ENCODE results near the gene USP25. TPM values are rescaled to one million over a fixed set of nuclear protein-coding genes. Genes with fewer than 3 reads are reported as not detected.

USP25 gene
- total RNA-seq, 4 donors from 2014 or later: 42.4 to 67.4 (median 49.8) TPM

DNA sequence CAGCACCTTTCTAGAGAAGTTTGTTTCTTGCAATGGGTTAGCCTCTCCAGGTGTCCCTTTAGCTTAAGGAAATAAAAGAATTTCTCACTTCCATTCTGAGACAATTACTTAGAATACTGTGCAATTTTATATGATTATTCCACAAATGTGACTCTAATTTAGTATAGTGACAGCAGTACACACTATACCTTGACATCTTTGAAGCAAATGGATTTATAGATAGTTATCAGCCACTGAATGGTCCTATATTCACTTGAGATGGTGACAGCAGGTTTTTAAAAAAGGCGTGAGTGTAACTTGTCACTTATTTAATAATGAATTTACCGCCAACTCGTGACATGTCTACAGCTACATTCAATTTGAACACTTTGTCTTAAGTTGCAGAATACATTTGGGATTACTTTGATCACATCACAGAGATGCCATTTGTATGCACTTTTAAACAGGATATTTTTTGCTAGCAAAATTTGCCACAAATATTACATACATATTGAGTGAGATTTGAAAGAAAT lies 71.6 kb downstream of the USP25 start:
- TF ChIP-seq, protein P1, sequence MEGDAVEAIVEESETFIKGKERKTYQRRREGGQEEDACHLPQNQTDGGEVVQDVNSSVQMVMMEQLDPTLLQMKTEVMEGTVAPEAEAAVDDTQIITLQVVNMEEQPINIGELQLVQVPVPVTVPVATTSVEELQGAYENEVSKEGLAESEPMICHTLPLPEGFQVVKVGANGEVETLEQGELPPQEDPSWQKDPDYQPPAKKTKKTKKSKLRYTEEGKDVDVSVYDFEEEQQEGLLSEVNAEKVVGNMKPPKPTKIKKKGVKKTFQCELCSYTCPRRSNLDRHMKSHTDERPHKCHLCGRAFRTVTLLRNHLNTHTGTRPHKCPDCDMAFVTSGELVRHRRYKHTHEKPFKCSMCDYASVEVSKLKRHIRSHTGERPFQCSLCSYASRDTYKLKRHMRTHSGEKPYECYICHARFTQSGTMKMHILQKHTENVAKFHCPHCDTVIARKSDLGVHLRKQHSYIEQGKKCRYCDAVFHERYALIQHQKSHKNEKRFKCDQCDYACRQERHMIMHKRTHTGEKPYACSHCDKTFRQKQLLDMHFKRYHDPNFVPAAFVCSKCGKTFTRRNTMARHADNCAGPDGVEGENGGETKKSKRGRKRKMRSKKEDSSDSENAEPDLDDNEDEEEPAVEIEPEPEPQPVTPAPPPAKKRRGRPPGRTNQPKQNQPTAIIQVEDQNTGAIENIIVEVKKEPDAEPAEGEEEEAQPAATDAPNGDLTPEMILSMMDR (IDR thresholded peaks at IDR 0.05): no peak
- no peak for TF ChIP-seq POLR2A (IDR thresholded peaks at IDR 0.05)
- 96 to 99% methylated on average over 3 of the region's 3 CpGs for WGBS, 2 donors
- Histone ChIP-seq H3K4me1 (no peaks in the 10 kb centered on the region), H3K27ac (no peak overlapping the region), H3K27me3 (no peaks in the 10 kb centered on the region), H3K9me3 (no peaks in the 10 kb centered on the region), H3K4me3 (replicated peaks in 1 of 3) (no peak overlapping the region), H3K36me3 (no peaks in the 10 kb centered on the region)
- DNase-seq: no peak
- intact Hi-C loops (cut with DNase I): no loop called here

DNA sequence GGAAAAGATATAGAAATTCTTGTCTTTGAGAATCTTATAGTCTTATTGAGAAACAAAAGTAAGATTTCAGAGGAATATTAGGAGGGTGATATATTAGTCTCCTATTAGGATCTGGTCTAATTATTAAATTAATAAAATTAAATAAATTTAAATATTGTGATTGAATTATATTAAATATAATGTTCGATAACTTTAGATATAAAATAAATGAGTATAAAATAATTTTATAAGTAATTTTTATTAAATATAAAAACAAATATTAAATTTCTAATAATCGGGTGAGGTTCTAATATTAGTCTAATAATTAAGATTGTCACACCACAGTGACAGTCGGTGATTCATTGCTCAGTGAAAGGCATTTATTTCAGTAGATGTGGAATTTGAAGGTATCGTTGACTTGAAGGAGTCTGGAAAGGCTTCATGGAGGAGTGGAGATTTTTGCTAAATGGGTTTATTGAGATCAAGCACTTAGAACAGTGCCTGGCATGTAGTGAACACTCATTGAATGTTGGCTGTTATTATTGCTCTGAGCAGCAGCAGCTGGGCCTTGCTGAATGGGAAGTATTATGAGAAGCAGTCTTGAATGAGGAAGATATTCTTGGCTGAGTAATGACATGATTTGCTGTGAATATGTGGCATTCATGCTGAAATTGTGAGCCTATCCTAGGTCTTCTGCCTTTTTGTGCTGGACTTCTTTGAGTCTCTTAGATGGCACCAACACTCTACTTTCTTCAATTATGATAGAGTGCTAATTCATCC lies 74.6 kb downstream of the USP25 start:
- Histone ChIP-seq H3K4me3 (replicated peaks in 1 of 3) (no peak overlapping the region), H3K9me3 (no peaks in the 10 kb centered on the region), H3K36me3 (no peaks in the 10 kb centered on the region), H3K27me3 (no peaks in the 10 kb centered on the region), H3K4me1 (no peaks in the 10 kb centered on the region), H3K27ac (no peak overlapping the region)
- intact Hi-C loops (cut with DNase I): no loop called here
- 96% methylated on average over 4 of the region's 4 CpGs for WGBS, 2 donors
- no peak for DNase-seq
- TF ChIP-seq, protein P1 (IDR thresholded peaks at IDR 0.05): no peak
- TF ChIP-seq POLR2A (IDR thresholded peaks at IDR 0.05): no peak

DNA sequence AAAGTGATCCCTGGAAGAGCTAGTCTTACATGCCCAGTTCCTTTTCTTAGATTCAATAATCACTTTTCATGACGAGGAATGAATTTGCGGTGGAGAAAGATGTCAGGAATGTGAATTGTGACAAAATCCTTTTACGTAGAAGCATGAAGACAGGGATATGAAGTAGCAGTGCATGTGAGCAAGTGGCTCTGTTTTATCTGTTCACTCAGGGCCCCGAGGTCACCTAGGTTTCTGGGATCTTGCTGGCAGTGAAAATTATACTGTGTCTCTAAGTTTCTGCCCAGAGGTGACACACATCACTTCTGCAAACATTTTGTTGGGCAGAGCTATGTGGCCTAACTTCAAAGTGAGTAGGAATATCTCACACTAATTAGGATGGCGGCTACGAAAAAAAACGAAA lies 79.3 kb downstream of the USP25 start:
- H3K36me3 ChIP-seq: no peaks in the 10 kb centered on the region
- H3K9me3 ChIP-seq: no peaks in the 10 kb centered on the region
- no peak for DNase-seq
- no peak overlapping the region for H3K4me3 ChIP-seq (replicated peaks in 1 of 3)
- H3K27ac ChIP-seq: no peak overlapping the region
- H3K4me1 ChIP-seq: no peaks in the 10 kb centered on the region
- H3K27me3 ChIP-seq: no peaks in the 10 kb centered on the region
- intact Hi-C loops (cut with DNase I): no loop called here
- no peak for TF ChIP-seq POLR2A (IDR thresholded peaks at IDR 0.05)
- TF ChIP-seq, protein P1 (IDR thresholded peaks at IDR 0.05): no peak
- 97 to 98% methylated on average over 7 of the region's 7 CpGs for WGBS, 2 donors

DNA sequence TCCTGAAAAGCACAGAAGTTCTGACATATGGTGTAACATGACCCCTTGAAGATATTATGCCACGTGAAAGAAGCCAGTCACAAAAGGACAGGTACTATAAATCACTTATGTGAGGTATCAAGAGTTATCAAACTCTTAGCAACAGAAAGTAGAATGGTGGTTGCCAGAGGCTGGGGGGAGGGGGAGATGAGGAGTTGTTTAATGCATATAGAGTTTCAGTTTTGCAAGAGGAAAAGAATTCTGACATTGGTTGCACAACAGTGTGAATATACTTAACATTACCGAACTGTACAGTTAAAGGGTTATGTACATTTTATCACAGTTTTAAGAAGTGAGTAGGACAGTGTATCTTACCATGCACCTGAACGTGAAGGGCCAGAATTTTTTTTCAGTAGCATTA lies 80.0 kb downstream of the USP25 start:
- Histone ChIP-seq H3K27ac (no peak overlapping the region), H3K27me3 (no peaks in the 10 kb centered on the region), H3K9me3 (no peaks in the 10 kb centered on the region), H3K36me3 (no peaks in the 10 kb centered on the region), H3K4me1 (no peaks in the 10 kb centered on the region), H3K4me3 (replicated peaks in 1 of 3) (no peak overlapping the region)
- DNase-seq: no peak
- TF ChIP-seq, protein P1 (IDR thresholded peaks at IDR 0.05): no peak
- TF ChIP-seq POLR2A (IDR thresholded peaks at IDR 0.05): no peak
- WGBS, 2 donors: 88 to 90% methylated on average over 3 of the region's 3 CpGs
- intact Hi-C loops (cut with DNase I): no loop called here

DNA sequence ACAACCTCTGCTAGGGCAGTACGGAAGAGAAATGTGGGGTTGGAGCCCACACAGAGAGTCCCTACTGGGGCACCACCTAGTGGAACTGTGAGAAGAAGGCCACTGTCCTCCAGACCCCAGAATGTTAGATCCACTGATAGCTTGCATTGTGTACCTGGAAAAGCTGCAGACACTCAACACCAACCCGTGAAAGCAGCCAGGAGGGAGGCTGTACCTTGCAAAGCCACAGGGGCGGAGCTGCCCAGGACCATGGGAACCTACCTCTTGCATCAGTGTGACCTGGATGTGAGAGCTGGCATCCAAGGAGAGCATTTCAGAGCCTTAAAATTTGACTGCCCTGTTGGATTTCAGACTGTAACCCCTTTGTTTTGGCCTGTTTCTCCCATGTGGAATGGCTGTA lies 85.5 kb downstream of the USP25 start:
- intact Hi-C loops (cut with DNase I): no loop called here
- no peak for TF ChIP-seq POLR2A (IDR thresholded peaks at IDR 0.05)
- TF ChIP-seq, protein P1 (IDR thresholded peaks at IDR 0.05): no peak
- no peak overlapping the region for H3K4me3 ChIP-seq (replicated peaks in 1 of 3)
- no peaks in the 10 kb centered on the region for H3K36me3 ChIP-seq
- DNase-seq: no peak
- no peaks in the 10 kb centered on the region for H3K27me3 ChIP-seq
- H3K4me1 ChIP-seq: no peaks in the 10 kb centered on the region
- 97 to 100% methylated on average over 3 of the region's 3 CpGs for WGBS, 2 donors
- no peaks in the 10 kb centered on the region for H3K9me3 ChIP-seq
- no peak overlapping the region for H3K27ac ChIP-seq
